Right lobe of liver (tissue), 6 donors: ENCODE results near the gene STING1. TPM values are rescaled to one million over a fixed set of nuclear protein-coding genes. Genes with fewer than 3 reads are reported as not detected.
A peak's percentile ranks its signal among the peaks of the same experiment; 100 is the strongest.

ENCODE experiments used
- ATAC-seq, 4 donors: fragments of 200-7000 bp; cut with Tn5 transposase; one replicate each; pipeline ENCODE4 v1.9.1; 2020; ENCODE audit warnings: mild to moderate bottlenecking in 4 of 4, moderate library complexity in 4 of 4
- DNase-seq, 3 donors: peaks; one replicate each; pipeline ENCODE4 v3.0.0-alpha.2; 2020
- H3K27ac ChIP-seq, 3 donors: fragments of 200-600 bp; one replicate each; pipeline ENCODE4 v1.8.0; 2022
- H3K27me3 ChIP-seq, 2 donors: fragments of 200-600 bp; one replicate each; pipeline ENCODE4 v1.8.0; 2022
- H3K36me3 ChIP-seq, 4 donors: fragments of 200-600 bp; sonication (generic) in 1 of 4; one replicate each; pipeline versions ENCODE4 v1.5.1 to v1.8.0; 2017 to 2022; ENCODE audit warnings: control low read depth in 1 of 4
- H3K4me1 ChIP-seq, 4 donors: fragments of 200-600 bp; sonication (generic) in 1 of 4; one replicate each; pipeline versions ENCODE4 v1.5.1 to v1.8.0; 2017 to 2022; ENCODE audit warnings: control low read depth in 1 of 4
- H3K4me3 ChIP-seq, 3 donors: fragments of 200-600 bp; one replicate each; pipeline ENCODE4 v1.8.0; 2022
- H3K9me3 ChIP-seq, 4 donors: fragments of 200-600 bp; sonication (generic) in 1 of 4; one replicate each; pipeline versions ENCODE4 v1.5.1 to v1.8.0; 2017 to 2022; ENCODE audit warnings: control low read depth in 1 of 4
- CTCF ChIP-seq, 4 donors: fragments of 200-600 bp in 3 of 4; fragments of 450-650 bp in 1 of 4; IDR thresholded peaks; one replicate each; pipeline versions ENCODE4 v1.5.1 to v1.8.0; 2016 to 2022; ENCODE audit warnings: antibody characterized with exemption in 4 of 4, mild to moderate bottlenecking in 2 of 4
- POLR2A ChIP-seq: fragments of 450-650 bp; IDR thresholded peaks from one replicate; pipeline ENCODE4 v1.6.1; 2017; ENCODE audit warnings: antibody characterized with exemption, mild to moderate bottlenecking
- WGBS: methylation state at CpG from one replicate; pipeline ENCODE4 v1.1.6; 2018; ENCODE audit warnings: low coverage, low lambda C conversion rate; ENCODE audit not compliant: insufficient coverage; ENCODE audit errors: missing lambda C conversion rate; 5-methylcytosine and 5-hydroxymethylcytosine counted together
- intact Hi-C, 2 donors: fragments of 100-400 bp; cut with DNase I; formaldehyde crosslinking; loops; one replicate each; pipeline versions ENCODE4 v1.11.2 to v1.14.1; 2022
- total RNA-seq, 6 experiments: library from RNA; depleted of rRNA in 2 of 6; stranded (reverse); fragments of >200 nt in 2 of 6; fragmentation: NEBNext Ultra II Directional in 3 of 6; extraction: Animal tissue kit (Norgen Biotek cat#: 25700) in 3 of 6; gene quantifications; one replicate each; pipeline versions ENCODE4 v1.1.0 to v1.2.4, GENCODE V29; 2016 to 2023
- donor health status: DM: no; HTN: yes; CAD: no.
- donor health status: DM: no; HTN: no; CAD: no.
- donor health status: DM: no; HTN: no; CAD: no.
- donor health status: DM: no; HTN: yes; CAD: no.
- donor health status: DM: no; HTN: yes; CAD: no.

Gene STING1
- total RNA-seq, 6 experiments from 2014 or later: 4.9 to 11.3 (median 7.0) TPM

- Histone ChIP-seq H3K27ac (peak overlapping the region in 2 of 3 donors; percentile 4 to 29), H3K4me3 (no peak overlapping the region), H3K4me1 (no peaks in the 10 kb centered on the region), H3K36me3 (no peaks in the 10 kb centered on the region), H3K27me3 (no peaks in the 10 kb centered on the region), H3K9me3 (no peaks in the 10 kb centered on the region)
- DNase-seq: no peak
- no peak for TF ChIP-seq CTCF (IDR thresholded peaks at IDR 0.05)
- no peak for TF ChIP-seq POLR2A
- ATAC-seq: peak in 2 of 4 donors; percentile 18 to 26
- WGBS: 43% methylated on average over 1 of the region's 2 CpGs
- intact Hi-C loops: no loop called here
Observed at GRCh38 chr5:139473565-139473964, 9.0 kb downstream of the STING1 start.

GRCh38 chr5:139473105-139473504, 9.5 kb downstream of the STING1 start:
- intact Hi-C loops: no loop called here
- Histone ChIP-seq H3K4me1 (no peaks in the 10 kb centered on the region), H3K27ac (peak overlapping the region in 2 of 3 donors; percentile 4 to 29), H3K9me3 (no peaks in the 10 kb centered on the region), H3K27me3 (no peaks in the 10 kb centered on the region), H3K4me3 (no peak overlapping the region), H3K36me3 (no peaks in the 10 kb centered on the region)
- WGBS: 56% methylated on average over 3 of the region's 8 CpGs
- peak in 2 of 4 donors; percentile 27 to 31 for ATAC-seq
- TF ChIP-seq POLR2A (no peak), CTCF (IDR thresholded peaks at IDR 0.05) (no peak)
- DNase-seq: no peak

- H3K4me3 ChIP-seq: no peak overlapping the region
- no peaks in the 10 kb centered on the region for H3K36me3 ChIP-seq
- H3K9me3 ChIP-seq: no peaks in the 10 kb centered on the region
- TF ChIP-seq CTCF (IDR thresholded peaks at IDR 0.05) (no peak), POLR2A (no peak)
- no peak overlapping the region for H3K27ac ChIP-seq
- H3K4me1 ChIP-seq: no peaks in the 10 kb centered on the region
- intact Hi-C loops: no loop called here
- no peak for DNase-seq
- no peaks in the 10 kb centered on the region for H3K27me3 ChIP-seq
- WGBS: 71% methylated on average over 7 of the region's 15 CpGs
- no peak for ATAC-seq
Observed at GRCh38 chr5:139472386-139473030, 10.1 kb downstream of the STING1 start.

- no peak for DNase-seq
- TF ChIP-seq POLR2A (no peak), CTCF (IDR thresholded peaks at IDR 0.05) (no peak)
- intact Hi-C loops: no loop called here
- peak; percentile 16 to 41 (median 27) for ATAC-seq
- no peaks in the 10 kb centered on the region for H3K9me3 ChIP-seq
- no peaks in the 10 kb centered on the region for H3K36me3 ChIP-seq
- no peak within 1 kb of the TSS for H3K27ac ChIP-seq
- no peaks in the 10 kb centered on the region for H3K27me3 ChIP-seq
- 50% methylated on average over 1 of the region's 9 CpGs for WGBS
- H3K4me3 ChIP-seq: no peak within 1 kb of the TSS
- H3K4me1 ChIP-seq: no peaks in the 10 kb centered on the region
Observed at GRCh38 chr5:139470821-139471300, 11.7 kb downstream of the STING1 start, which contains the start of gene SMIM33. Gene SMIM33 (plus strand): TSS chr5:139471004. CDS start chr5:139471122, 118 bp downstream.
